ENCODE data around the gene ACSM2A.
"Not testable (repeated sequence)": the region's sequence is repeated elsewhere in the genome, so short reads cannot be mapped to it uniquely, and the experiment has no call there.

GRCh38 chr16:20446652-20447393 is 4.5 kb upstream of the ACSM2A start:
- not testable (repeated sequence) for TF ChIP-seq CTCF, POLR2A (IDR thresholded peaks at IDR 0.05)
